HepG2 (cell line): ENCODE data around the gene HOXA5. TPM values are rescaled to one million over a fixed set of nuclear protein-coding genes. Genes with fewer than 3 reads are reported as not detected.

Source experiments
- ATAC-seq: fragments of 200-7000 bp; cut with Tn5 transposase; 3 replicates; pipeline ENCODE4 v1.9.1; 2020; ENCODE audit warnings: mild to moderate bottlenecking, moderate library complexity
- BruUV-seq: library from RNA; stranded (reverse); fragments of 400-500 nt; replicated peaks from 2 replicates; lab custom pipeline; 2021; lab: Mats Ljungman, UMichigan
- CTCF ChIA-PET: fragments of 300-600 bp; formaldehyde crosslinking; extraction: SDS; loops from one replicate; lab custom pipeline; 2021; ENCODE audit warnings: low total read pairs, inconsistent platforms, low intra/inter-chr PET ratio; lab: Yijun Ruan, JAX
- POLR2A ChIA-PET: fragments of 350-600 bp; sonication (Branson Sonifier 250); formaldehyde crosslinking; loops from one replicate; lab custom pipeline; 2020; ENCODE audit warnings: antibody characterized with exemption, inconsistent platforms; lab: Yijun Ruan, JAX
- DNase-seq: peaks from one replicate; pipeline ENCODE4 v3.0.0-alpha.2; 2015; ENCODE audit warnings: low spot score
- FAIRE-seq: peaks from 3 replicates; lab custom pipeline; 2011; peaks lifted over from hg19 to GRCh38; lab: Jason Lieb, UNC
- H2AFZ ChIP-seq: one replicate; pipeline ENCODE4 v1.6.1; 2011; ENCODE audit warnings: low read length, inconsistent platforms
- H3K27ac ChIP-seq: fragments of 300-600 bp; 3 replicates; pipeline ENCODE4 v1.8.0; 2011; ENCODE audit warnings: mixed run types, mild to moderate bottlenecking, mixed read lengths, low read length, inconsistent platforms; ENCODE audit not compliant: insufficient read depth; ENCODE audit errors: extremely low read length
- H3K27me3 ChIP-seq, 2 experiments: fragments of 200-600 bp in 1 of 2; 2 replicates in 1 of 2; 3 replicates in 1 of 2; pipeline versions ENCODE4 v1.6.0 to v1.8.0; 2011; ENCODE audit warnings: low read length in 2 of 2, mild to moderate bottlenecking in 2 of 2, moderate library complexity in 2 of 2, inconsistent platforms in 1 of 2; ENCODE audit not compliant: insufficient read depth in 2 of 2, control insufficient read depth in 1 of 2
- H3K36me3 ChIP-seq, 2 experiments: fragments of 200-600 bp in 1 of 2; replicated peaks in 1 of 2; 2 replicates in 1 of 2; 3 replicates in 1 of 2; pipeline versions ENCODE4 v1.5.1 to v1.8.0; 2011; ENCODE audit warnings: low read length in 2 of 2, inconsistent platforms in 1 of 2; ENCODE audit not compliant: insufficient read depth in 2 of 2, control insufficient read depth in 1 of 2
- H3K4me1 ChIP-seq: 2 replicates; pipeline ENCODE4 v1.5.1; 2012; ENCODE audit warnings: low read length, inconsistent platforms; ENCODE audit not compliant: insufficient read depth
- H3K4me2 ChIP-seq: 2 replicates; pipeline ENCODE4 v1.6.0; 2011; ENCODE audit warnings: low read depth, low read length, inconsistent platforms
- H3K4me3 ChIP-seq, 3 experiments: fragments of 200-600 bp in 1 of 3; sonication (generic), shearing (Covaris generic) in 1 of 3; replicated peaks in 1 of 3; 2 replicates each; pipeline ENCODE4 v1.5.1; 2011 to 2016; ENCODE audit warnings: low read length in 3 of 3, inconsistent platforms in 2 of 3, low read depth in 2 of 3, mild to moderate bottlenecking in 2 of 3, control low read depth in 1 of 3, mixed read lengths in 1 of 3; ENCODE audit not compliant: insufficient read depth in 1 of 3
- H3K79me2 ChIP-seq: one replicate; pipeline ENCODE4 v1.6.1; 2011; ENCODE audit warnings: low read length, inconsistent platforms; ENCODE audit not compliant: insufficient read depth
- H3K9ac ChIP-seq: 2 replicates; pipeline ENCODE4 v1.6.0; 2011; ENCODE audit warnings: mild to moderate bottlenecking, low read depth, low read length, inconsistent platforms; ENCODE audit not compliant: insufficient read depth
- H3K9me3 ChIP-seq: 2 replicates; pipeline ENCODE4 v1.5.1; 2012; ENCODE audit warnings: mild to moderate bottlenecking, low read length
- H4K20me1 ChIP-seq: 2 replicates; pipeline ENCODE4 v1.6.0; 2011; ENCODE audit warnings: inconsistent platforms, mild to moderate bottlenecking, low read length, moderate library complexity; ENCODE audit not compliant: insufficient read depth
- ARNT ChIP-seq: fragments of 450-650 bp; IDR thresholded peaks from 2 replicates; pipeline ENCODE4 v1.6.1; 2017
- CAMTA2 ChIP-seq: sonication (generic); formaldehyde crosslinking; IDR thresholded peaks from 2 replicates; pipeline ENCODE4 v1.4.0; 2020; ENCODE audit warnings: mild to moderate bottlenecking, missing genetic modification reagents, borderline replicate concordance
- FIP1L1 ChIP-seq: fragments of 200-400 bp; formaldehyde crosslinking; IDR thresholded peaks from 2 replicates; pipeline ENCODE4 v1.6.1; 2018; ENCODE audit warnings: low read depth, mild to moderate bottlenecking, low read length, moderate library complexity, borderline replicate concordance; ENCODE audit not compliant: insufficient read depth
- GPBP1L1 ChIP-seq: sonication (generic); formaldehyde crosslinking; IDR thresholded peaks from 2 replicates; pipeline ENCODE4 v1.5.0; 2020; ENCODE audit warnings: mild to moderate bottlenecking, missing genetic modification reagents
- MBD4 ChIP-seq: IDR thresholded peaks from 2 replicates; pipeline ENCODE4 v1.6.1; 2012; ENCODE audit warnings: low read length, inconsistent platforms, borderline replicate concordance
- SIX1 ChIP-seq: sonication (generic); formaldehyde crosslinking; IDR thresholded peaks from 2 replicates; pipeline ENCODE4 v1.4.0; 2020; ENCODE audit warnings: missing genetic modification reagents, borderline replicate concordance
- SRF ChIP-seq: IDR thresholded peaks from 2 replicates; pipeline ENCODE4 v1.6.1; 2011; ENCODE audit warnings: mild to moderate bottlenecking, low read depth, low read length, moderate library complexity
- YY1 ChIP-seq: IDR thresholded peaks from 2 replicates; pipeline ENCODE4 v1.6.1; 2011; ENCODE audit warnings: low read length, low read depth, moderate library complexity, mild to moderate bottlenecking; ENCODE audit not compliant: insufficient read depth, insufficient replicate concordance
- ZNF143 ChIP-seq: sonication (generic); formaldehyde crosslinking; IDR thresholded peaks from 2 replicates; pipeline ENCODE4 v1.4.0; 2020; ENCODE audit warnings: missing genetic modification reagents
- ZNF326 ChIP-seq: sonication (generic); formaldehyde crosslinking; IDR thresholded peaks from 2 replicates; pipeline ENCODE4 v1.4.0; 2020; ENCODE audit warnings: missing genetic modification reagents, borderline replicate concordance
- ZSCAN25 ChIP-seq: sonication (generic); formaldehyde crosslinking; IDR thresholded peaks from 2 replicates; pipeline ENCODE4 v1.8.0; 2022; ENCODE audit warnings: mild to moderate bottlenecking, missing genetic modification reagents
- WGBS: methylation state at CpG from one replicate; pipeline ENCODE4 v1.1.6; 2017; ENCODE audit warnings: low lambda C conversion rate; 5-methylcytosine and 5-hydroxymethylcytosine counted together
- in situ Hi-C: cut with HindIII; loops from 2 replicates; pipeline ENCODE4 v1.10.0; 2017; ENCODE audit warnings: low pct_unique_long_range_greater_than_20kb; ENCODE audit not compliant: extremely low pct_ligation_motif_present
- intact Hi-C: fragments of 100-400 bp; cut with micrococcal nuclease; formaldehyde crosslinking; loops from one replicate; pipeline ENCODE4 v1.10.0; 2022; ENCODE audit not compliant: unreplicated experiment
- polyA plus RNA-seq, 8 experiments: library from polyadenylated mRNA; depleted of rRNA in 3 of 8; stranded (reverse) in 7 of 8; unstranded in 1 of 8; fragments of >200 nt; fragmentation: Illumina TruSeq in 4 of 8; extraction: Trizol in 4 of 8; gene quantifications; 2 replicates each; pipeline versions ENCODE4 v1.2.1 to v1.2.3, GENCODE V29; 2011 to 2016; ENCODE audit warnings: low read depth in 4 of 8, missing spikeins in 1 of 8, mixed read lengths in 1 of 8; ENCODE audit not compliant: insufficient read depth in 1 of 8
- total RNA-seq, 5 experiments: library from RNA; depleted of rRNA; stranded (reverse); fragments of >200 nt; fragmentation: Illumina TruSeq; extraction: Trizol; gene quantifications; 2 replicates each; pipeline ENCODE4 v1.2.3, GENCODE V29; 2016; ENCODE audit warnings: low read depth in 1 of 5

Gene HOXA5
- total and polyA plus RNA-seq, 2 of the 13 experiments (the other 11 are each of a cell fraction or from before 2014, with no cell fraction given): 3.2 to 3.6 TPM

- intact Hi-C loops: no loop called here
- peaks cover 5% of the 10 kb centered on the region for H3K79me2 ChIP-seq
- no TSS peak for BruUV-seq
- no peaks in the 10 kb centered on the region; a peak in 2 of 5 replicates for H3K36me3 ChIP-seq
- no peaks in the 10 kb centered on the region for H3K9me3 ChIP-seq
- no peak overlapping the region for H3K9ac ChIP-seq
- peaks cover 30% of the 10 kb centered on the region for H3K4me1 ChIP-seq
- H3K27me3 ChIP-seq: no peaks in the 10 kb centered on the region; a peak in 1 of 5 replicates
- ATAC-seq: no peak
- 90% methylated on average over 9 of the region's 11 CpGs for WGBS
- H3K4me2 ChIP-seq: no peak overlapping the region
- FAIRE-seq: no peak
- H4K20me1 ChIP-seq: no peaks in the 10 kb centered on the region
- CTCF ChIA-PET: no interaction called here
- in situ Hi-C loops: no loop called here
- DNase-seq: no peak
- H3K4me3 ChIP-seq: no peak overlapping the region
- H2AFZ ChIP-seq: no peak overlapping the region
- POLR2A ChIA-PET: no interaction called here
- no peak overlapping the region for H3K27ac ChIP-seq
- TF ChIP-seq MBD4 (no peak), ZNF326 (CRISPR knock-in tag) (no peak), ARNT (no peak), GPBP1L1 (CRISPR knock-in tag) (no peak), CAMTA2 (CRISPR knock-in tag) (no peak), SIX1 (CRISPR knock-in tag) (no peak), ZSCAN25 (CRISPR knock-in tag) (no peak), ZNF143 (CRISPR knock-in tag) (no peak), YY1 (no peak), FIP1L1 (no peak), SRF (no peak)
Measured at GRCh38 chr7:27145914-27146412, 2.5 kb upstream of the HOXA5 start.
